GM23338 (cell line): ENCODE data around the gene PTPRN2. TPM values are rescaled to one million over a fixed set of nuclear protein-coding genes. Genes with fewer than 3 reads are reported as not detected.

Experiments
- ATAC-seq: fragments of 200-7000 bp; cut with Tn5 transposase; 3 replicates; pipeline ENCODE4 v1.9.1; 2020
- DNase-seq: peaks from one replicate; pipeline ENCODE4 v3.0.0-alpha.2; 2015; ENCODE audit warnings: low spot score
- H2AFZ ChIP-seq: fragments of 200-600 bp; sonication (generic); 2 replicates; pipeline ENCODE4 v1.8.0; 2016; ENCODE audit warnings: antibody characterized with exemption, mild to moderate bottlenecking, moderate library complexity
- H3F3A ChIP-seq: fragments of 200-600 bp; sonication (generic); replicated peaks from 2 replicates; pipeline ENCODE4 v1.8.0; 2017; ENCODE audit warnings: antibody characterized with exemption, mixed run types, low read depth
- H3K27ac ChIP-seq: fragments of 200-600 bp; sonication (generic); 2 replicates; pipeline ENCODE4 v1.6.1; 2016; ENCODE audit warnings: low read depth
- H3K27me3 ChIP-seq: fragments of 200-600 bp; sonication (generic); 2 replicates; pipeline ENCODE4 v1.8.0; 2016; ENCODE audit warnings: mild to moderate bottlenecking, mixed run types, moderate library complexity; ENCODE audit not compliant: insufficient read depth
- H3K36me3 ChIP-seq: fragments of 200-600 bp; sonication (generic); 2 replicates; pipeline ENCODE4 v1.8.0; 2016; ENCODE audit warnings: mild to moderate bottlenecking; ENCODE audit not compliant: insufficient read depth
- H3K4me1 ChIP-seq: fragments of 200-600 bp; sonication (generic); 2 replicates; pipeline ENCODE4 v1.8.0; 2016; ENCODE audit warnings: mild to moderate bottlenecking, moderate library complexity; ENCODE audit not compliant: insufficient read depth
- H3K4me2 ChIP-seq: fragments of 200-600 bp; sonication (generic); 2 replicates; pipeline ENCODE4 v1.7.1; 2017; ENCODE audit warnings: mixed run types
- H3K4me3 ChIP-seq: fragments of 200-600 bp; sonication (generic); 2 replicates; pipeline ENCODE4 v1.6.1; 2016; ENCODE audit warnings: mixed run types
- H3K79me2 ChIP-seq: fragments of 200-600 bp; sonication (generic); replicated peaks from 2 replicates; pipeline ENCODE4 v1.8.0; 2017; ENCODE audit warnings: mild to moderate bottlenecking; ENCODE audit not compliant: insufficient read depth
- H3K9me2 ChIP-seq: fragments of 200-600 bp; sonication (generic); 2 replicates; pipeline ENCODE4 v1.8.0; 2017; ENCODE audit not compliant: insufficient read depth
- H4K20me1 ChIP-seq: fragments of 200-600 bp; sonication (generic); replicated peaks from 2 replicates; pipeline ENCODE4 v1.8.0; 2017; ENCODE audit warnings: mild to moderate bottlenecking; ENCODE audit not compliant: insufficient read depth
- H3K27ac Mint-ChIP-seq: 2 replicates; pipeline ENCODE4 v1.8.0; 2020; ENCODE audit warnings: inconsistent platforms, mild to moderate bottlenecking, moderate library complexity, mixed read lengths
- H3K27me3 Mint-ChIP-seq: 3 replicates; pipeline ENCODE4 v1.8.0; 2022; ENCODE audit warnings: low read depth, mild to moderate bottlenecking, moderate library complexity, mixed read lengths, inconsistent platforms; ENCODE audit not compliant: insufficient read depth, poor library complexity
- H3K36me3 Mint-ChIP-seq: 3 replicates; pipeline ENCODE4 v1.8.0; 2021; ENCODE audit warnings: low read depth, mild to moderate bottlenecking, inconsistent platforms, moderate library complexity, mixed read lengths
- H3K4me1 Mint-ChIP-seq: 3 replicates; pipeline ENCODE4 v1.8.0; 2020; ENCODE audit warnings: mild to moderate bottlenecking, inconsistent platforms, mixed read lengths
- H3K4me3 Mint-ChIP-seq: 3 replicates; pipeline ENCODE4 v1.8.0; 2021; ENCODE audit warnings: moderate library complexity, mild to moderate bottlenecking, inconsistent platforms, mixed read lengths
- H3K9me3 Mint-ChIP-seq: 3 replicates; pipeline ENCODE4 v1.8.0; 2020; ENCODE audit warnings: moderate library complexity, mild to moderate bottlenecking, inconsistent platforms, mixed read lengths
- CTCF ChIP-seq, 2 experiments: fragments of 200-600 bp in 1 of 2; sonication (generic) in 1 of 2; conservative IDR thresholded peaks; 2 replicates each; pipeline versions ENCODE4 v1.5.1 to v1.6.1; 2016 to 2017; ENCODE audit warnings: antibody characterized with exemption in 2 of 2, low read depth in 2 of 2, mild to moderate bottlenecking in 2 of 2, moderate library complexity in 1 of 2
- ETS1 ChIP-seq: IDR thresholded peaks from 2 replicates; pipeline ENCODE4 v1.6.1; 2016; ENCODE audit warnings: antibody characterized with exemption
- EZH2 ChIP-seq: fragments of 200-600 bp; sonication (generic); IDR thresholded peaks from one replicate; pipeline ENCODE4 v1.8.0; 2017; ENCODE audit warnings: antibody characterized with exemption, mild to moderate bottlenecking, low read depth; ENCODE audit not compliant: unreplicated experiment
- EZH2phosphoT487 ChIP-seq: fragments of 200-600 bp; sonication (generic); IDR thresholded peaks from one replicate; pipeline ENCODE4 v1.8.1; 2018; ENCODE audit warnings: antibody characterized with exemption; ENCODE audit not compliant: unreplicated experiment
- JUNB ChIP-seq: IDR thresholded peaks from one replicate; pipeline ENCODE4 v1.6.1; 2016; ENCODE audit warnings: antibody characterized with exemption; ENCODE audit not compliant: unreplicated experiment
- NANOG ChIP-seq: IDR thresholded peaks from 2 replicates; pipeline ENCODE4 v1.6.1; 2016; ENCODE audit warnings: antibody characterized with exemption, borderline replicate concordance
- REST ChIP-seq: IDR thresholded peaks from one replicate; pipeline ENCODE4 v1.6.1; 2018; ENCODE audit warnings: antibody characterized with exemption; ENCODE audit not compliant: unreplicated experiment
- STAT1 ChIP-seq: IDR thresholded peaks from one replicate; pipeline ENCODE4 v1.6.1; 2016; ENCODE audit warnings: antibody characterized with exemption; ENCODE audit not compliant: unreplicated experiment
- ZNF331 ChIP-seq: fragments of 250-450 bp; sonication (Bioruptor Pico); IDR thresholded peaks from 2 replicates; pipeline ENCODE4 v1.5.0; 2020; ENCODE audit warnings: low read depth, mild to moderate bottlenecking, moderate library complexity
- ZNF462 ChIP-seq: fragments of 250-450 bp; sonication (Bioruptor Pico); IDR thresholded peaks from 2 replicates; pipeline ENCODE4 v1.5.0; 2020; ENCODE audit warnings: mild to moderate bottlenecking, moderate library complexity
- polyA plus RNA-seq: library from polyadenylated mRNA; unstranded; fragments of >200 nt; fragmentation: Nextera tagmentation; extraction: Ambion mirVana; gene quantifications from 2 replicates; pipeline ENCODE4 v1.2.1, GENCODE V29; 2016
- total RNA-seq: library from RNA; depleted of rRNA; stranded (reverse); fragments of >200 nt; shearing (Covaris generic); gene quantifications from 2 replicates; pipeline ENCODE4 v1.2.3, GENCODE V29; 2014

PTPRN2 gene
- total and polyA plus RNA-seq, 2 experiments from 2014 or later: 0.87 to 4.0 TPM

GRCh38 chr7:158468700-158469296 lies 118.8 kb downstream of the PTPRN2 start (continued):
- TF ChIP-seq STAT1 (no peak), ETS1 (no peak), CTCF (conservative IDR thresholded peaks at IDR 0.05; ENCODE audit: low read depth in 2 of 2) (no peak), REST (no peak), NANOG (no peak), EZH2phosphoT487 (no peak)

- H3K9me3 Mint-ChIP-seq: peaks cover 81% of the 10 kb centered on the region
- Histone ChIP-seq H3K27ac (peak overlapping the region; percentile 88), H3K79me2 (no peaks in the 10 kb centered on the region), H3K27me3 (no peaks in the 10 kb centered on the region), H3K9me2 (peaks cover under 1% of the 10 kb centered on the region; the same call in 1 of the 2 replicates), H3K36me3 (no peaks in the 10 kb centered on the region), H3K4me2 (peak overlapping the region; percentile 67), H3K4me3 (peak overlapping the region; percentile 21; the same call in 1 of the 2 replicates), H4K20me1 (no peaks in the 10 kb centered on the region), H3F3A (0 out of 2 replicates have a peak, but pooled peaks cover 5% of the 10 kb centered on the region), H3K4me1 (peaks cover 27% of the 10 kb centered on the region), H2AFZ (no peak overlapping the region)
- DNase-seq: peak; percentile 85
- H3K36me3 Mint-ChIP-seq: peaks cover 21% of the 10 kb centered on the region
- peak; percentile 84 for ATAC-seq
- H3K27ac Mint-ChIP-seq: no peak overlapping the region
- H3K4me1 Mint-ChIP-seq: peaks cover 34% of the 10 kb centered on the region
- peaks cover 4% of the 10 kb centered on the region for H3K27me3 Mint-ChIP-seq
- no peak overlapping the region; the same call in 2 of the 3 replicates for H3K4me3 Mint-ChIP-seq
- TF ChIP-seq ZNF331: no peak
- TF ChIP-seq JUNB: no peak
- no peak for TF ChIP-seq ZNF462 (CRISPR knock-in tag)
- no peak for TF ChIP-seq EZH2phosphoT487
- TF ChIP-seq ETS1: no peak
- TF ChIP-seq EZH2: no peak
- TF ChIP-seq NANOG: no peak
Measured at GRCh38 chr7:158468181-158468580, 119.4 kb downstream of the PTPRN2 start.
